NCI-H2081 (cell line): ENCODE data around the gene GIMAP1.
A peak's percentile ranks its signal among the peaks of the same experiment; 100 is the strongest.

Source experiments
- DNase-seq, 2 experiments: peaks; one replicate each; lab custom pipeline; 2025; lab: John Stamatoyannopoulos, UW

GIMAP1 gene

GRCh38 chr7:150722431-150722931, 6.1 kb downstream of the GIMAP1 start:
- no peak for DNase-seq

GRCh38 chr7:150723467-150723866, 7.1 kb downstream of the GIMAP1 start:
- DNase-seq: no peak

GRCh38 chr7:150727381-150727780, 11.0 kb downstream of the GIMAP1 start:
- DNase-seq: no peak

- no peak for DNase-seq
Measured at GRCh38 chr7:150728011-150728410, 11.6 kb downstream of the GIMAP1 start.

GRCh38 chr7:150728609-150729008, 12.2 kb downstream of the GIMAP1 start:
- no peak for DNase-seq

GRCh38 chr7:150731916-150732315, 15.5 kb downstream of the GIMAP1 start:
- DNase-seq: no peak

GRCh38 chr7:150732786-150733481, 16.5 kb downstream of the GIMAP1 start:
- no peak for DNase-seq

- DNase-seq: no peak
Measured at GRCh38 chr7:150733482-150734095, 17.2 kb downstream of the GIMAP1 start.

- DNase-seq: no peak
Measured at GRCh38 chr7:150734254-150734653, 17.8 kb downstream of the GIMAP1 start.

GRCh38 chr7:150735596-150736358, 19.4 kb downstream of the GIMAP1 start:
- DNase-seq: no peak

GRCh38 chr7:150736864-150737263, 20.5 kb downstream of the GIMAP1 start:
- no peak for DNase-seq

GRCh38 chr7:150737265-150738055, 21.0 kb downstream of the GIMAP1 start, which contains the start of gene GIMAP5:
TSS of gene GIMAP5 (plus strand) at chr7:150737418. CDS start at chr7:150740885, 3,467 bp downstream.
- DNase-seq: no peak

GRCh38 chr7:150738092-150738491, 21.7 kb downstream of the GIMAP1 start:
- no peak for DNase-seq

- DNase-seq: no peak
Measured at GRCh38 chr7:150738591-150739001, 22.2 kb downstream of the GIMAP1 start.

GRCh38 chr7:150739033-150739432, 22.6 kb downstream of the GIMAP1 start:
- peak in 1 of 2 experiments; percentile 8 for DNase-seq

GRCh38 chr7:150740053-150740452, 23.6 kb downstream of the GIMAP1 start:
- DNase-seq: no peak

GRCh38 chr7:150742286-150742968, 26.0 kb downstream of the GIMAP1 start:
- no peak for DNase-seq

- DNase-seq: no peak
Measured at GRCh38 chr7:150744041-150744656, 27.7 kb downstream of the GIMAP1 start.

GRCh38 chr7:150745086-150745485, 28.7 kb downstream of the GIMAP1 start:
- no peak for DNase-seq

GRCh38 chr7:150745876-150746275, 29.5 kb downstream of the GIMAP1 start:
- DNase-seq: no peak

- DNase-seq: no peak
Measured at GRCh38 chr7:150746921-150747320, 30.5 kb downstream of the GIMAP1 start.
